Upper lobe of left lung (tissue), 6 donors: ENCODE data around the gene CRKL. TPM values are rescaled to one million over a fixed set of nuclear protein-coding genes. Genes with fewer than 3 reads are reported as not detected.
"Not testable (repeated sequence)": the region's sequence is repeated elsewhere in the genome, so short reads cannot be mapped to it uniquely, and the experiment has no call there.

Source experiments
- ATAC-seq, 2 donors: fragments of 200-7000 bp; cut with Tn5 transposase; one replicate each; pipeline ENCODE4 v1.9.1; 2022; ENCODE audit warnings: mild to moderate bottlenecking in 2 of 2, moderate library complexity in 2 of 2; ENCODE audit not compliant: low FRiP score in 2 of 2
- DNase-seq, 2 donors: peaks; one replicate each; pipeline ENCODE4 v3.0.0-alpha.2; 2019 to 2020
- H3K27ac ChIP-seq, 4 donors: fragments of 200-600 bp; sonication (generic); one replicate each; pipeline ENCODE4 v1.5.1; 2016 to 2019
- H3K27me3 ChIP-seq, 4 donors: fragments of 200-600 bp; sonication (generic); one replicate each; pipeline ENCODE4 v1.5.1; 2017 to 2019
- H3K36me3 ChIP-seq, 4 donors: fragments of 200-600 bp; sonication (generic); one replicate each; pipeline ENCODE4 v1.5.1; 2016 to 2019
- H3K4me1 ChIP-seq, 4 donors: fragments of 200-600 bp; sonication (generic); one replicate each; pipeline ENCODE4 v1.5.1; 2018 to 2019
- H3K4me3 ChIP-seq, 4 donors: fragments of 200-600 bp; sonication (generic); one replicate each; pipeline ENCODE4 v1.5.1; 2017 to 2019; ENCODE audit warnings: mild to moderate bottlenecking in 2 of 4, moderate library complexity in 1 of 4
- H3K9me3 ChIP-seq, 4 donors: fragments of 200-600 bp; sonication (generic); one replicate each; pipeline ENCODE4 v1.5.1; 2018 to 2019
- CTCF ChIP-seq, 6 experiments: fragments of 450-650 bp in 4 of 6; fragments of 200-600 bp in 2 of 6; sonication (generic) in 2 of 6; IDR thresholded peaks; one replicate each; pipeline ENCODE4 v1.5.1; 2016 to 2019; ENCODE audit warnings: antibody characterized with exemption in 6 of 6
- EP300 ChIP-seq, 4 donors: sonication (generic); formaldehyde crosslinking; IDR thresholded peaks; one replicate each; pipeline ENCODE4 v1.5.1; 2017; ENCODE audit warnings: antibody characterized with exemption in 4 of 4, control low read depth in 2 of 4
- POLR2A ChIP-seq, 4 donors: fragments of 450-650 bp; IDR thresholded peaks; one replicate each; pipeline ENCODE4 v1.5.1; 2016 to 2017; ENCODE audit warnings: antibody characterized with exemption in 4 of 4, mild to moderate bottlenecking in 2 of 4
- POLR2AphosphoS5 ChIP-seq, 2 donors: sonication (generic); formaldehyde crosslinking; IDR thresholded peaks; one replicate each; pipeline ENCODE4 v1.5.1; 2017; ENCODE audit warnings: antibody characterized with exemption in 2 of 2
- WGBS, 2 donors: methylation state at CpG; one replicate each; pipeline ENCODE4 v1.1.5; 2017 to 2018; 5-methylcytosine and 5-hydroxymethylcytosine counted together
- total RNA-seq, 6 donors: library from RNA; depleted of rRNA in 4 of 6; stranded (reverse); fragments of >200 nt in 4 of 6; gene quantifications; one replicate each; pipeline versions ENCODE4 v1.1.0 to v1.2.1, GENCODE V29; 2016 to 2021
- donor health status: DM: no; HTN: no; CAD: no; lungs with moderate emphysema.
- donor health status: DM: no; HTN: yes; CAD: no; lungs with severe emphysema.

CRKL gene
- total RNA-seq, 6 donors from 2014 or later = 35.6 to 65.4 (median 53.4) TPM

DNA sequence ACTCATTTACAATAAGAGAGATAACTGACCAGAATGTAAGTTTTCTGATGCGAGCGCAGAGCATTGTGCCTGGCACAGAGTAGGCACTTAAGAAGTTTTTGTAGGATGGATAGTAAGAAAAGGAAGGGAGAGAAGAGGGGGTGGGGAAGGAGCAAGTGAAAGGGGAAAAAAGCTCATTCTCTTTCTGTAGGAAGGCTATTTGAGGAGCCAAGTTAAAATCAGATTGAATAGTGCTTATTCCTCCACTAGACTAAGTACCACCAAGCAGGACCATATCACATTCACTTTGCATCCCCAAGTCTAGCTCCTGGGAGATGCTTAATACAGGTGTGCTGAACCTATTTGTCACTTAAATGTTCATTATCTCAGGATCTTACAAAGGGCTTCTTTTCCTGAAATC is 14.1 kb upstream of the CRKL start:
- Histone ChIP-seq H3K4me3 (no peak overlapping the region), H3K9me3 (no peaks in the 10 kb centered on the region), H3K27me3 (no peaks in the 10 kb centered on the region), H3K27ac (no peak overlapping the region), H3K4me1 (peaks cover 3 to 15% (median 10%) of the 10 kb centered on the region in 4 donors), H3K36me3 (no peaks in the 10 kb centered on the region)
- no peak for TF ChIP-seq CTCF (IDR thresholded peaks at IDR 0.05)
- TF ChIP-seq EP300 (IDR thresholded peaks at IDR 0.05) = no peak
- TF ChIP-seq POLR2AphosphoS5 (IDR thresholded peaks at IDR 0.05) = no peak
- TF ChIP-seq POLR2A (IDR thresholded peaks at IDR 0.05) = no peak
- whole genome bisulfite sequencing, 2 donors = 97 to 100% methylated on average over 2 of the region's 2 CpGs
- DNase-seq (no peak), ATAC-seq (no peak)

- DNase-seq = peak in 1 of 2 donors; percentile 66
- H3K4me3 ChIP-seq = no peak overlapping the region
- H3K4me1 ChIP-seq = peaks cover 3 to 15% (median 10%) of the 10 kb centered on the region in 4 donors
- WGBS, 2 donors = 69 to 77% methylated on average over 7 of the region's 7 CpGs
- no peak for TF ChIP-seq POLR2A (IDR thresholded peaks at IDR 0.05)
- peak in 1 of 4 donors; percentile 76 for TF ChIP-seq EP300 (IDR thresholded peaks at IDR 0.05)
- peak; percentile 62 to 88 for TF ChIP-seq POLR2AphosphoS5 (IDR thresholded peaks at IDR 0.05)
- no peaks in the 10 kb centered on the region for H3K27me3 ChIP-seq
- no peaks in the 10 kb centered on the region for H3K9me3 ChIP-seq
- H3K36me3 ChIP-seq = no peaks in the 10 kb centered on the region
- peak; percentile 77 to 94 for ATAC-seq
- H3K27ac ChIP-seq = peak overlapping the region in 1 of 4 donors; percentile 12
These were observed 12.9 kb upstream of the CRKL start for GRCh38 chr22:20904008-20904979.

GRCh38 chr22:20904980-20905355 is 12.2 kb upstream of the CRKL start:
- WGBS, 2 donors = 65 to 86% methylated on average over 3 of the region's 3 CpGs
- DNase-seq = no peak
- ATAC-seq = no peak

DNA sequence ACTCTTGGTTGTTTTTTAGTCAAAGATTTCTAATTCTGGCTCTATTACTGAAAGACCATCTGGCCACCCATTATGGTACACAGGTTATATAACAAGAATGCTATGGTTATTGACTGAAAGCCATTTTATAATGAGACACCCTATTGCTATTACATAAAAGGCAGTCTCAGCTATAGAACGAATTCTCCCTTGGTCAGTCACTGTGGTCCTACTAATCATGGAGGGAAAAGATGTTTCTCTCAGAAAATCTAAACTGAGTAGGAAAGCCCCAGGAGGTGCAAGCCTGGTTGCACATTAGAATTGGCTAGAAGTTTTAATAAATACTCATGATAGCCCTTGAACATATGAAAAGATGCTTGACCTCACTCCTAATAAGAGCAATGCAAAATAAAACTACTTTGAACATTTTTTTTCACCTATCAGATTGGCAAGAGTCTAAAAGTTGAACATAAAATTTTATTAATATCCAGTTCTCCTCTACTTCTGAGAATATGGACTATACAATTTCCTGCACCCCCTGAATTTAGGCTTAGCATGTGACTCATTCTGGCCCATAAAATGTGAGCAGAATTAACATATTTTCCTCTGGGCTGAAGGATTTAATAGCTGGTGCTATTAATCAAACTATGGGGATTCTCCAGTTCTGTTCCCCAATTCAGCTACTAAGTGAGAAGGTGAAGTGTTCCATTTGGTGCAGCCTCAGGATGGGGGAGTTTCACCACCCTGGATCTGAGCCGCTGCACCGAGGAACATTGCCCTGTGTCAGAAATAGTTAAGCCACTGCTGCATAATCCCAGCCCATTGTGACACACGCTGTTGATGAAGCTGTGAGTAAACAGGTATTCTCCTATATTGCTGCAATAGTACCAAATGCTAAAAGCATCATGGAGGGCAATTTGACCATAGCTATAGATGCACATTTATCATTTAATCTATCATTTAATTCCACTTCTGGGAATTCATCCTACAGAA is 11.5 kb upstream of the CRKL start:
- H3K4me3 ChIP-seq = no peak overlapping the region
- no peak overlapping the region for H3K27ac ChIP-seq
- ATAC-seq (no peak), DNase-seq (no peak)
- 60 to 65% methylated on average over 4 of the region's 4 CpGs for WGBS, 2 donors
- H3K27me3 ChIP-seq = no peaks in the 10 kb centered on the region
- H3K9me3 ChIP-seq = no peaks in the 10 kb centered on the region
- H3K4me1 ChIP-seq = peaks cover 3 to 15% (median 10%) of the 10 kb centered on the region in 4 donors
- H3K36me3 ChIP-seq = no peaks in the 10 kb centered on the region
- TF ChIP-seq POLR2AphosphoS5 (IDR thresholded peaks at IDR 0.05) = no peak
- TF ChIP-seq EP300 (IDR thresholded peaks at IDR 0.05) = no peak
- no peak for TF ChIP-seq POLR2A (IDR thresholded peaks at IDR 0.05)

More at GRCh38 chr22:20904980-20905355, 12.2 kb upstream of the CRKL start:
- TF ChIP-seq CTCF (IDR thresholded peaks at IDR 0.05) (no peak), POLR2AphosphoS5 (IDR thresholded peaks at IDR 0.05) (no peak), POLR2A (IDR thresholded peaks at IDR 0.05) (no peak), EP300 (IDR thresholded peaks at IDR 0.05) (no peak)
- Histone ChIP-seq H3K36me3 (no peaks in the 10 kb centered on the region), H3K4me1 (peaks cover 3 to 15% (median 10%) of the 10 kb centered on the region in 4 donors), H3K27ac (no peak overlapping the region), H3K9me3 (no peaks in the 10 kb centered on the region), H3K27me3 (no peaks in the 10 kb centered on the region), H3K4me3 (no peak overlapping the region)

DNA sequence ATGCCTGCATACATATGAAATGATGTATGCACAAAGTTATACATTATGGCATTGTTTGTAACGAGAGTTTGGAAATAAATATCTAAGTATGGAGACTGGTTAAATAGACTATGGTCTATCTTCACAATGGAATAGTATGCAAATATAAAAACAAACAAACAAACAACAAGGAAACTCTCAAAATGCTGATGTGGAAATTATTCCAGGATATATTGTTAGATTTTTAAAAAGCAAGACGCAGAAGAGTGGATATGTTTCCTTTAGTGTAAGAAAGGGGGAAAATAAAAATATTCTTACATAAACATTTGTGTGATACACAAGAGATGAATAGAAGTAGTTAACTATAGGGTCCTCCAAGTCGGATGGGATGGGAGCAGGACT is 10.8 kb upstream of the CRKL start:
- 79 to 91% methylated on average over 3 of the region's 3 CpGs for WGBS, 2 donors
- H3K36me3 ChIP-seq = no peaks in the 10 kb centered on the region
- H3K4me3 ChIP-seq = no peak overlapping the region
- TF ChIP-seq EP300 (IDR thresholded peaks at IDR 0.05) = no peak
- no peak for TF ChIP-seq POLR2A (IDR thresholded peaks at IDR 0.05)
- TF ChIP-seq POLR2AphosphoS5 (IDR thresholded peaks at IDR 0.05) = no peak
- TF ChIP-seq CTCF (IDR thresholded peaks at IDR 0.05) = no peak
- no peaks in the 10 kb centered on the region for H3K9me3 ChIP-seq
- H3K4me1 ChIP-seq = peaks cover 3 to 15% (median 10%) of the 10 kb centered on the region in 4 donors
- no peak for DNase-seq
- no peak overlapping the region for H3K27ac ChIP-seq
- H3K27me3 ChIP-seq = no peaks in the 10 kb centered on the region
- ATAC-seq = no peak

DNA sequence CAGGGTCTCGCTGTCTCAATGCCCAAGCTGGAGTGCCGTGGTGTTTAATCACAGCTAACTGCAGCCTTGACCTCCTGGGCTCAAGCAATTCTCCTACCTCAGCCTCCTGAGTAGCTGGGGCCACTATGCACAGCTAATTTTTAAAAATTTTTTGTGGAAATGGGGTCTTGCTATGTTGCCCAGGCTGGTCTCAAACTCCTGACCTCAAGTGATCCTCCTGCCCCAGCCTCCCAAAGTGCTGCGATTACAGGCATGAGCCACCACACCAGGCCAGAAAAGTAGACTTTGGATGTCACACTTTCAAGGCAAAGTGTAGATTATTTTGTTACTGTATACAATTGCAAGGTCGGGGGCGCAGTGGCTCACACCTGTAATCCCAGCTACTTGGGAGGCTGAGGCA is 8.5 kb upstream of the CRKL start:
- 90 to 93% methylated on average over 5 of the region's 5 CpGs for WGBS, 2 donors
- not testable (repeated sequence) for H3K27me3 ChIP-seq, DNase-seq, H3K36me3 ChIP-seq, H3K27ac ChIP-seq, H3K9me3 ChIP-seq, ATAC-seq, H3K4me3 ChIP-seq
- H3K4me1 ChIP-seq = peaks cover 3 to 15% (median 10%) of the 10 kb centered on the region in 4 donors
